Spleen (tissue), 11 donors: ENCODE measurements around the gene EPYC. TPM values are rescaled to one million over a fixed set of nuclear protein-coding genes. Genes with fewer than 3 reads are reported as not detected.

Experiments used
- DNase-seq: peaks from one replicate; pipeline ENCODE4 v3.0.0-alpha.2; 2020
- H3K27ac ChIP-seq, 8 donors: fragments of 200-600 bp; sonication (generic) in 7 of 8; 1 replicate in 4 of 8; 2 replicates in 4 of 8; pipeline versions ENCODE4 v1.5.0 to v1.8.0; 2016 to 2021; ENCODE audit warnings: inconsistent platforms in 4 of 8, mild to moderate bottlenecking in 4 of 8, moderate library complexity in 1 of 8
- H3K27me3 ChIP-seq, 7 donors: fragments of 200-600 bp; sonication (generic) in 6 of 7; replicated peaks in 1 of 7; 1 replicate in 4 of 7; 2 replicates in 3 of 7; pipeline versions ENCODE4 v1.5.0 to v1.8.0; 2016 to 2021; ENCODE audit warnings: inconsistent platforms in 3 of 7, mild to moderate bottlenecking in 1 of 7
- H3K36me3 ChIP-seq, 6 donors: fragments of 200-600 bp; sonication (generic) in 5 of 6; 1 replicate in 4 of 6; 2 replicates in 2 of 6; pipeline versions ENCODE4 v1.5.0 to v1.8.0; 2016 to 2021; ENCODE audit warnings: inconsistent platforms in 2 of 6
- H3K4me1 ChIP-seq, 6 donors: fragments of 200-600 bp; sonication (generic) in 5 of 6; 1 replicate in 3 of 6; 2 replicates in 3 of 6; pipeline versions ENCODE4 v1.5.0 to v1.8.0; 2016 to 2021; ENCODE audit warnings: inconsistent platforms in 3 of 6
- H3K4me3 ChIP-seq, 8 donors: fragments of 200-600 bp; sonication (generic) in 7 of 8; 1 replicate in 4 of 8; 2 replicates in 4 of 8; pipeline versions ENCODE4 v1.5.0 to v1.8.0; 2016 to 2021; ENCODE audit warnings: inconsistent platforms in 4 of 8, mild to moderate bottlenecking in 4 of 8, moderate library complexity in 2 of 8
- H3K9me3 ChIP-seq, 8 donors: fragments of 200-600 bp; sonication (generic) in 7 of 8; 1 replicate in 4 of 8; 2 replicates in 4 of 8; pipeline versions ENCODE4 v1.5.0 to v1.8.0; 2016 to 2021; ENCODE audit warnings: inconsistent platforms in 4 of 8
- POLR2A ChIP-seq, 3 donors: fragments of 450-650 bp; IDR thresholded peaks; one replicate each; pipeline ENCODE4 v1.5.1; 2017; ENCODE audit warnings: antibody characterized with exemption in 3 of 3, mild to moderate bottlenecking in 1 of 3
- POLR2AphosphoS5 ChIP-seq, 3 donors: sonication (generic); formaldehyde crosslinking; IDR thresholded peaks; one replicate each; pipeline ENCODE4 v1.5.1; 2017; ENCODE audit warnings: antibody characterized with exemption in 3 of 3
- whole genome bisulfite sequencing, 5 donors: extraction: QIAGEN DNeasy Blood & Tissue Kit in 3 of 5; methylation state at CpG; one replicate each; pipeline versions ENCODE4 v1.1.5 to v1.1.7; 2013 to 2018; 5-methylcytosine and 5-hydroxymethylcytosine counted together
- intact Hi-C: fragments of 100-400 bp; cut with DNase I; formaldehyde crosslinking; loops from one replicate; pipeline ENCODE4 v1.15.0; 2023; ENCODE audit warnings: low total_unique reads
- polyA plus RNA-seq, 3 donors: library from polyadenylated mRNA; stranded (reverse); fragments of 200-250 nt; gene quantifications; one replicate each; pipeline ENCODE4 v1.2.1, GENCODE V29; 2013
- total RNA-seq, 7 donors: library from RNA; depleted of rRNA in 3 of 7; stranded (reverse); fragments of >200 nt in 3 of 7; fragmentation: NEBNext Ultra II Directional in 4 of 7; extraction: Animal tissue kit (Norgen Biotek cat#: 25700) in 4 of 7; gene quantifications; one replicate each; pipeline versions ENCODE4 v1.1.0 to v1.2.1, GENCODE V29; 2016 to 2021
- TF ChIP-seq, protein P1 (sequence below), 11 experiments: fragments of 200-600 bp in 7 of 11; fragments of 450-650 bp in 4 of 11; sonication (generic) in 4 of 11; IDR thresholded peaks in 8 of 11; conservative IDR thresholded peaks in 3 of 11; 1 replicate in 7 of 11; 2 replicates in 4 of 11; pipeline versions ENCODE4 v1.4.0 to v1.8.0; 2016 to 2021; ENCODE audit warnings: antibody characterized with exemption in 11 of 11, inconsistent platforms in 4 of 11, mild to moderate bottlenecking in 1 of 11
- donor health status: healthy with polysubstance abuse.
- donor health status: DM: no; HTN: no; CAD: no; lungs with moderate emphysema.
- donor health status: DM: no; HTN: no; CAD: no.
- donor health status: Bipolar disorder and iron deficiency.
- donor health status: healthy.
- donor health status: DM: no; HTN: no; CAD: no.
- donor health status: DM: yes; HTN: yes; CAD: no.

Gene EPYC
- total and polyA plus RNA-seq, 10 donors: 0.08 TPM; not detected in 9

DNA sequence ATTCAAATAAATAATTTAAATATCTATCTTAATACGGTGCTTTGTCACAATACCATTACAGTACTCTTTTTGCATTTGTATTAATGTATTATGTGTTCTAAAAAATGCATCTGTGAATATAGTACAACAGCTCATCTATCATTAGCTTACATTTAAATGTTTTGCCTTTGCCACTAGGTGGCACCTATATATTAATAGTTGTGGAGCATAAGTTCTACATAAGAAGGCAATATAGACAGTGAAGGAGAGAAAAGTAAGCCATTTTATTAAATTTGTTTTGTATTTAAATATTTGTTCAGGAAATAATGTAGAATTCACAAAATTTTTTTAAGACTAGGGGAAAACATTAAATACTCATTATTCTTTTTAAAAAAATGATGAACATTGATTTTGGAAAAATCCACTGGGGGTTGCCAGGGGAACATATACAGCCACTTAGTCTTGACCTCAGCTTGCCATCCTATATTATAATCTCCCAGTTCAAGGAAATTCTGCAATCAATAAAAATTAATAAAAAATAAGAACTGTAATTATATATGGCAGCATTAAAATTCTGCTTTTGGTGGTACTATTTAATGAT, 59.6 kb downstream of the EPYC start:
- H3K36me3 ChIP-seq: no peaks in the 10 kb centered on the region
- DNase-seq: no peak
- no peak overlapping the region for H3K4me3 ChIP-seq
- no peaks in the 10 kb centered on the region for H3K27me3 ChIP-seq
- H3K27ac ChIP-seq: no peak overlapping the region
- TF ChIP-seq POLR2A (IDR thresholded peaks at IDR 0.05) (no peak), POLR2AphosphoS5 (IDR thresholded peaks at IDR 0.05) (no peak)
- TF ChIP-seq, protein P1, sequence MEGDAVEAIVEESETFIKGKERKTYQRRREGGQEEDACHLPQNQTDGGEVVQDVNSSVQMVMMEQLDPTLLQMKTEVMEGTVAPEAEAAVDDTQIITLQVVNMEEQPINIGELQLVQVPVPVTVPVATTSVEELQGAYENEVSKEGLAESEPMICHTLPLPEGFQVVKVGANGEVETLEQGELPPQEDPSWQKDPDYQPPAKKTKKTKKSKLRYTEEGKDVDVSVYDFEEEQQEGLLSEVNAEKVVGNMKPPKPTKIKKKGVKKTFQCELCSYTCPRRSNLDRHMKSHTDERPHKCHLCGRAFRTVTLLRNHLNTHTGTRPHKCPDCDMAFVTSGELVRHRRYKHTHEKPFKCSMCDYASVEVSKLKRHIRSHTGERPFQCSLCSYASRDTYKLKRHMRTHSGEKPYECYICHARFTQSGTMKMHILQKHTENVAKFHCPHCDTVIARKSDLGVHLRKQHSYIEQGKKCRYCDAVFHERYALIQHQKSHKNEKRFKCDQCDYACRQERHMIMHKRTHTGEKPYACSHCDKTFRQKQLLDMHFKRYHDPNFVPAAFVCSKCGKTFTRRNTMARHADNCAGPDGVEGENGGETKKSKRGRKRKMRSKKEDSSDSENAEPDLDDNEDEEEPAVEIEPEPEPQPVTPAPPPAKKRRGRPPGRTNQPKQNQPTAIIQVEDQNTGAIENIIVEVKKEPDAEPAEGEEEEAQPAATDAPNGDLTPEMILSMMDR (IDR thresholded peaks at IDR 0.05 in 8 of 11, conservative IDR thresholded peaks at IDR 0.05 in 3 of 11): peak in 7 of 11 experiments; percentile 15 to 51 (median 39)
- H3K9me3 ChIP-seq: no peaks in the 10 kb centered on the region
- H3K4me1 ChIP-seq: no peaks in the 10 kb centered on the region
- 36 to 60% (median 48%) methylated on average over 1 of the region's 1 CpG for WGBS, 5 donors
- intact Hi-C loops: no loop called here

GRCh38 chr12:90943255-90943654, 61.5 kb downstream of the EPYC start:
- Histone ChIP-seq H3K4me3 (no peak overlapping the region), H3K27ac (no peak overlapping the region), H3K27me3 (no peaks in the 10 kb centered on the region), H3K36me3 (no peaks in the 10 kb centered on the region), H3K9me3 (no peaks in the 10 kb centered on the region), H3K4me1 (no peaks in the 10 kb centered on the region)
- 89 to 95% (median 90%) methylated on average over 1 of the region's 1 CpG for WGBS, 5 donors
- TF ChIP-seq POLR2A (IDR thresholded peaks at IDR 0.05) (no peak), POLR2AphosphoS5 (IDR thresholded peaks at IDR 0.05) (no peak)
- TF ChIP-seq, protein P1 (IDR thresholded peaks at IDR 0.05 in 8 of 11, conservative IDR thresholded peaks at IDR 0.05 in 3 of 11): no peak
- intact Hi-C loops: no loop called here
- DNase-seq: no peak

GRCh38 chr12:90940872-90941499, 63.8 kb downstream of the EPYC start:
- no peak overlapping the region for H3K4me3 ChIP-seq
- H3K27me3 ChIP-seq: peaks cover 0 to 9% (median 0%) of the 10 kb centered on the region in 7 donors
- intact Hi-C loops: no loop called here
- no peak for TF ChIP-seq POLR2AphosphoS5 (IDR thresholded peaks at IDR 0.05)
- TF ChIP-seq, protein P1 (IDR thresholded peaks at IDR 0.05 in 8 of 11, conservative IDR thresholded peaks at IDR 0.05 in 3 of 11): peak in 6 of 11 experiments; percentile 14 to 66 (median 46)
- no peak for TF ChIP-seq POLR2A (IDR thresholded peaks at IDR 0.05)
- no peaks in the 10 kb centered on the region for H3K36me3 ChIP-seq
- H3K4me1 ChIP-seq: no peaks in the 10 kb centered on the region
- H3K27ac ChIP-seq: no peak overlapping the region
- no peaks in the 10 kb centered on the region for H3K9me3 ChIP-seq
- 45 to 61% (median 50%) methylated on average over 3 of the region's 3 CpGs for WGBS, 5 donors
- DNase-seq: no peak

DNA sequence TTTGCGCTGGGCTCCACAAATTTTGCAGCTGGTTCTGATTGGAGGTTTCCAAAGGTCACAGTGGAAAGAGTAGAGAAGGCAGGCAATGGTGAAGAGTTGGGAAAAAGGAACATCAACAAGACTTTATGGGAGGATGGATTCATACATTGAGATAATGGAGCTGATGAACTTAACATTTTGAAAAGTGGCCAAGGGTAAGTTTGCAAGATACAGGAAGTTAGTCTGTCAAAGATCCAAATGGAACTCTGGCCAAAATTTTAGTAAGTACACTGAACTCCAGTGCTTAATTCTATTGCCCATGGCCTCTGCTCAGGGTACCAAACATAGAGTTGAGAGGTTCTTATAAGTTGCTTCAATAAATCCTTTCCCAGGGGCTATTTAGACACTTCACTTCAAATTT, 65.4 kb downstream of the EPYC start:
- Histone ChIP-seq H3K36me3 (no peaks in the 10 kb centered on the region), H3K27me3 (peaks cover 0 to 9% (median 0%) of the 10 kb centered on the region in 7 donors), H3K27ac (no peak overlapping the region), H3K4me3 (no peak overlapping the region), H3K9me3 (no peaks in the 10 kb centered on the region), H3K4me1 (no peaks in the 10 kb centered on the region)
- WGBS, 5 donors: 77 to 95% (median 91%) methylated on average over 1 of the region's 1 CpG
- DNase-seq: no peak
- TF ChIP-seq, protein P1 (IDR thresholded peaks at IDR 0.05 in 8 of 11, conservative IDR thresholded peaks at IDR 0.05 in 3 of 11): no peak
- TF ChIP-seq POLR2A (IDR thresholded peaks at IDR 0.05): no peak
- no peak for TF ChIP-seq POLR2AphosphoS5 (IDR thresholded peaks at IDR 0.05)
- intact Hi-C loops: no loop called here
